Activated CD4-positive, alpha-beta T cell treated with anti-CD3 and anti-CD28 coated beads, Interleukin-2, amount 50 U/mL, for 4 hours (primary cell): Measurements from ENCODE around the gene NFIX.

Experiments
- DNase-seq, 2 experiments: peaks; one replicate each; pipeline ENCODE4 v3.0.0-alpha.2; 2020

NFIX gene

GRCh38 chr19:13060233-13060963 is 65.1 kb downstream of the NFIX start:
- DNase-seq: no peak

GRCh38 chr19:13060964-13061927 is 66.0 kb downstream of the NFIX start:
- DNase-seq: peak; percentile 69 to 73

DNA sequence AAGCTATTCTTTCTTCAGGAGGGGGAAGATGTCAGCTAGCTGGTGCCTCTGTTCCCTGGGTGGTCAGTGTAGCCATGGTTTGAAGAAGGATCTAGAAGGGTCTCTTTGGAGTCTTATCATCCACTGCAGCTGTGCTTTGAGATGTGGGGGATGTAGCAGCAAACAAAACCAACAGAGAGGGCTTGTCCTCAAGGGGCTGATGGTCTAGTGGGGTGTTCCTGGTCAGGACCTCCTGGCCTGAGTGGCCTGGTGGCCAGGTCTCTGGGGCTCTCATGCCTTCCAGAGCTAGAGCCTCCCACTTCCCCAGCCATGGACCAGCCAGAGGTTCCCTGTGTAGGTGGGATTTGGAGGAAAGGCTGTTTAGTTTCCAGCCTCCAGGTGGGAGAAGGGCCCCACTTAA is 67.0 kb downstream of the NFIX start:
- DNase-seq: no peak

DNA sequence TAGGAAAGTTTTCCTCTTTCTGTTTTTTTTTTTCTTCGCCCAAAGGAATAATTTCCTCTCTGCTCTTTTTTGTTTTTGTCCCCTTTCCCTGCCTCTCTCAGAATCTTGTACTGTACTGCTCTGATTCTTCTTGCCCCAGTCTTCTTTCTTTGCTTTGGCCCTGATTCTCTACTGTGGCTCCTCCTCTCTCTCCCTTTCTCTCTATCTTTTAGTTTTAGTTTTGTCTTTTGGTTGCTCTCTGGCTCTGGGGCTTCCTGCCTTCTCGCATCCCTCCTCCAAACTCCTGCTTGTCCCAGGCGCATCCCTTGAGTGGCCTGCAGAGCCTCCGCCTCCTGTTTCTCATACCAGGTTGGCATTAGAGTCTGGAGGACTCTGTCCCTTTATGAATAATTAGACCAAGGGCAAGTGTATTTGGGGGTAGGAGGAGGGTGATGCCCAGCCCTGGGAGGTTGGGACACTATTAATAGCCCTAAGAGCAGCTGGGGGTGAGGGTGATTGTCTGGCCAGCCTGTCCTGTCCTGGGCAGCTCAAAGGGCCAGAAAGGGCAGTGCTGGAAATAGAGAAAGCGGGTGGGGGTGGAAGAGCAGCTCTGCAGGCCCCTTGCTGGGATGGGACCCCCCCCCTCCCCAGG is 68.3 kb downstream of the NFIX start:
- DNase-seq: no peak

DNA sequence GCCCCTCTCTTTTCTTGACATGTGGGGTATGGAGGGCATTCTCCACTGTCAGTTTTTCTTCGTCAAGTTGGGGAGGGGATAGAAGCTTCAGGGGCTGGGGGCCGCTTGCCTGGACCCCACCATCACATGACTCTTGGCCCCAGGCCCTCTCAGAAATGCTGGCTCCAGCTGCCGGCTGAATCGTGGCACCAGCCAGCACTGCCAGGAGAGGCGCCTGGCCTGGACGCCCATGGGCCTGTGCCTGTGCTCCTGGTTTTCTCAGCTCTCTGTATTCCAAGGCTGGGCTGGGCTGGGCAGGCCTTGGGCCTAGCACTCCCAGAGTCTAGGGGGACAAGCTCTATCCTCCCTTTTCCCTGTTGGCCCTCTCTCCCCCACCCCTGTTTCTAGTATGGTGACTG is 68.8 kb downstream of the NFIX start:
- no peak for DNase-seq

DNA sequence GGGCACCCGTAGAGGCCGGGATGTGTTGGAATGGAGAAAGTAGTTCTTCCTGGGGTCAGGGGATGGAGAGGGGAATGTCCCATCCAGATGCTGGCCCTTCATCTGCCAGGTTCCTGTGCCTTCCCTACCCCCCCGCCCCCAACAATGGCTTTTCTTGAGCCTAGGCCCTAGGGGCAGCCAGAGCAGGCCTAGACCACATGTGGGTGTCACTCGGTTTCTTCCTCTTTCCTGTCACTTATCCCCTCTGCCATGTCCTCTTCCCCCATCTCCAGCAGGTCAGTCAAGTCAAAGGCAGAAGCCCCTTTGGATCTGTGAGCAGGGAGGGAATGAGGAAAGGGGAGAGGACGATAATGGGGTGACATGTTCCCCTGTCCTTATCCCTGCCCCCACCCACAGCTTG is 71.0 kb downstream of the NFIX start:
- DNase-seq: no peak

DNA sequence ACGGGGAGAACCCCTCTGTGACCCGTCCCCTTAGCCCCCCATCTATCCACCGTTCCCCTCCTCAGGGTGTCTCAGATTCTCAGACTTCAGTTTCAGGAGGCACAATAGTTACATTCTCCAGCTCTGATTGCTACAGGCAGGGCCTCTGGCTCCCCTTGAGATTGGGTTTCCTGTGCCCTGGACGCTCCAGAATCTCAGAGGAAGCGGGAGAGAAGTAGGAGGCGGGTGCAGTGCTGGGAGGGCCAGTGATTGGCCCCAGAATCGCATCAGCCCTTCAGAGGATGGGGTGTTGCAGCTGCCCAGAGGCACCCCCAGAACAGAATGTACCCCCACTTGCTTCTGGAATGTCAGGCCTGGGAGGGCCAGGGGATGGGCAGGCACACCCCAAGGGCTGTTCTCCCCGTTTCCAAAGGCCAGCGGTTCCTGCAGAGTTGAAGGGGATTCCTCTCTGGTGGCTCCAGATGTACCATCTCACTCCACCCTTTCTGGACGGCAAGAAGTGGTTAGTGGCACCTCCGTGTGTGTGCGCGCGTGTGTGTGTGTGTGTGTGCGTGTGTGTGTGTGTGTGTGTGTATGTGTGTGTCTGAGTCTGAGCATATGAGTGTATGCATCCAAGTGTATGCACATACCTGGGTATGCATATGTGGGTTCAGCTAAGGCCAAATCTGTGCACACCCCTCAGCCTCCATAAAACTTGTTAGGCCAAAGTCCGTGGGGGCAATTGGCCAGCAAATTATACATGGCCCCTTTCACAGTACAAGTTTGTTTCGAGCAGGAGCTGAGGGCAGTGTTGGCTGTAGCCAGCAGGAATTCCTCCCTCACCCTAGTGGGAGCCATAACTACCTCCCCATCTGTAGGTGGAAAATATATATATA is 71.9 kb downstream of the NFIX start:
- DNase-seq: no peak

GRCh38 chr19:13068085-13068846 is 73.0 kb downstream of the NFIX start:
- DNase-seq: no peak

- no peak for DNase-seq
Measured at GRCh38 chr19:13069415-13070359, 74.4 kb downstream of the NFIX start.

GRCh38 chr19:13070425-13071140 is 75.3 kb downstream of the NFIX start:
- DNase-seq: no peak

DNA sequence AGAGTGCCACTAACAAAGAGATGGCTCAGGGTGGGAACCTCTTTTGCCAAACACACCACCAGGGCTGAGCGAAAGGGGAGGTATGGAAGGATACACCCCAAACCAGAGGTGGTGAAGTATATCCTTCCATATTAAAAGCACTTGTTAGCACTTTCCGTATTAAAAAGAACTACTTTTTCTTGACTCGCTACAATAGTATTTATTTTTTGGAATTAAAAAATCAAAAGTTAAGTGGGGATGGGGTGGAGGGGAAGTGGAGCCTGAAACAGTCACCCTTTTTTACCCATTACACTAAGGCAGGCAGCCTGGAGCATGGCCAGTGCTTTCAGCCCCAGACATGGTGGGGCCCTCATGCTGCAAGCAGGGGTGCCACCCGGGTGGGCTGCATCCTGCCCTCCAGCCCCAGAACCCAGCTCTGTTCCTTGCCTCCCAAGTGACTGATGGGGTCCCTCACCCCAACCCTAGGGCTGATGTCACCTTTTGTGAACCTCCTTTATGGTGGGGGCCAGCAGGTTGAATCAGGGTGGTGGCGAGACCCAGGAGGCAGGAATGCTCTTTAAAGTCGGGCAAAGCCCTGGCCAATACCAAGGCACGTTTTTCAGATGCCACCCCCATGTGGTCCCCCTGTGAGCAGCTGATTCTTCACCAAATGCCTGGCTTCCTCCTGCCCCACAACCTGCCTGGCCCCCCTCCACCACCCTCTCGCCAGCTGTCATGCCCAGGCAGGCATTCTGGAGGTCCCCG is 76.3 kb downstream of the NFIX start:
- DNase-seq: no peak

GRCh38 chr19:13072188-13072908 is 77.1 kb downstream of the NFIX start:
- no peak for DNase-seq

GRCh38 chr19:13073263-13073662 is 78.0 kb downstream of the NFIX start:
- no peak for DNase-seq

DNA sequence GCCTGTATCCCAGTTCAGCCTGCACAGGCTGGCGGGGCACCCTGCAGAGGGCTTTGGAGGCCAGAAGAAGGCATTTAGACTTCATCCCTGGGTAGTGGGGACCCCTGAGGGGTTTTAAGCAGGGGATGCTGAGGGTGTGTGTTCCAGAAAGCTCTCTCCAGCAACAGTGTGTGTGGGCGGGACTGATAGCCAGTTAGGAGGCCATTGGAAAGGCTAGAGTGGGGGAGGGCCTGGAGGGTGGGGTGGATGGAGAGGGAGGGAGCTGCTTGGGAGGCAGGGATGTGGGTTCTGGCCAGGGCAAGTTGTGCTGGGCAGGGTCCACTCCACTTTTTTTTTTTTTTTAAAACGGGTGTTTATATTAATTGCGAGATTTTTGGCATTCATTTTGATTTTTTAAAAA is 79.1 kb downstream of the NFIX start:
- DNase-seq: no peak

- DNase-seq: no peak
Measured at GRCh38 chr19:13076320-13076719, 81.0 kb downstream of the NFIX start.

- no peak for DNase-seq
Measured at GRCh38 chr19:13076787-13077186, 81.5 kb downstream of the NFIX start.

DNA sequence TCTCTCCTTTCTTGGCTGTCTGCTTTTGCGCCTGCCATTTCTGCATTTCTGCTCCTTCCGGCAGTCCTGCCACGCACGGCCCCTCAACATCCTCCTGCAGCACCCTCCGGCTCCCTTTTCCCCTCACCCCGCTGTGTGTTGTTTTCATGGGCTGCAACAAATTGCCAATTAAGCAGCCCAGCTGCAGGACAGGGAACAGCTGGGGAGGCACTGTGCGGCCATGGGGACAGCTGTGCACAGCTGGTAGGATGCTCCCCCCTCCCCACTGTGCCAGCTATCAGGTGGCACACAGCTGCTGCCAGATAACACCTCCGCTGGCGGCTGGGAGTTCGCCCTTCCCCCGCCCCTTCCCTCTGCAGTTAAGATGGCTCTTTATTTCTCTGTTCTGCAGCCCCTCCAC is 82.0 kb downstream of the NFIX start:
- no peak for DNase-seq

- DNase-seq: no peak
Measured at GRCh38 chr19:13078381-13078780, 83.1 kb downstream of the NFIX start.
